MCF 10A (cell line): ENCODE results near the gene RBM46. TPM values are rescaled to one million over a fixed set of nuclear protein-coding genes. Genes with fewer than 3 reads are reported as not detected.

Experiments used
- BruUV-seq: library from RNA; stranded (reverse); fragments of 400-500 nt; replicated peaks from 2 replicates; lab custom pipeline; 2021; lab: Mats Ljungman, UMichigan
- CTCF ChIA-PET: fragments of 300-600 bp; sonication (Branson Sonifier 250); formaldehyde crosslinking; extraction: SDS; loops from one replicate; lab custom pipeline; 2021; ENCODE audit warnings: antibody characterized with exemption, inconsistent platforms; lab: Yijun Ruan, JAX
- POLR2A ChIA-PET: fragments of 300-600, 350-650 bp; sonication (Branson Sonifier 250); formaldehyde crosslinking; extraction: SDS; loops from one replicate; lab custom pipeline; 2020; ENCODE audit warnings: antibody characterized with exemption, inconsistent platforms; lab: Yijun Ruan, JAX
- DNase-seq: peaks from one replicate; pipeline ENCODE4 v3.0.0-alpha.2; 2018; ENCODE audit not compliant: unreplicated experiment
- H3K27ac Mint-ChIP-seq: one replicate; pipeline ENCODE4 v1.8.0; 2022; ENCODE audit warnings: mild to moderate bottlenecking, low read depth, mixed read lengths; ENCODE audit not compliant: unreplicated experiment
- H3K27me3 Mint-ChIP-seq: one replicate; pipeline ENCODE4 v1.8.0; 2022; ENCODE audit warnings: mixed read lengths; ENCODE audit not compliant: insufficient read depth, unreplicated experiment
- H3K36me3 Mint-ChIP-seq: one replicate; pipeline ENCODE4 v1.8.0; 2022; ENCODE audit warnings: mild to moderate bottlenecking, moderate library complexity, mixed read lengths; ENCODE audit not compliant: insufficient read depth, unreplicated experiment
- H3K4me1 Mint-ChIP-seq: one replicate; pipeline ENCODE4 v1.8.0; 2022; ENCODE audit warnings: mixed read lengths; ENCODE audit not compliant: insufficient read depth, unreplicated experiment
- H3K4me3 Mint-ChIP-seq: one replicate; pipeline ENCODE4 v1.8.0; 2022; ENCODE audit warnings: mild to moderate bottlenecking, moderate library complexity, mixed read lengths; ENCODE audit not compliant: unreplicated experiment
- H3K9me3 Mint-ChIP-seq: one replicate; pipeline ENCODE4 v1.8.0; 2022; ENCODE audit warnings: mixed read lengths; ENCODE audit not compliant: unreplicated experiment
- intact Hi-C: fragments of 100-400 bp; cut with micrococcal nuclease; formaldehyde crosslinking; loops from 2 replicates; pipeline ENCODE4 v1.14.1; 2022
- total RNA-seq: library from RNA; stranded (reverse); gene quantifications from 2 replicates; pipeline ENCODE4 v1.2.3, GENCODE V29; 2022
- TF ChIP-seq, protein P1 (sequence below): fragments of 200-600 bp; IDR thresholded peaks from one replicate; pipeline ENCODE4 v1.8.0; 2022; ENCODE audit warnings: antibody characterized with exemption, mild to moderate bottlenecking; ENCODE audit not compliant: unreplicated experiment

Gene RBM46
- total RNA-seq, 1 experiment from 2014 or later, result 0.21 TPM

DNA sequence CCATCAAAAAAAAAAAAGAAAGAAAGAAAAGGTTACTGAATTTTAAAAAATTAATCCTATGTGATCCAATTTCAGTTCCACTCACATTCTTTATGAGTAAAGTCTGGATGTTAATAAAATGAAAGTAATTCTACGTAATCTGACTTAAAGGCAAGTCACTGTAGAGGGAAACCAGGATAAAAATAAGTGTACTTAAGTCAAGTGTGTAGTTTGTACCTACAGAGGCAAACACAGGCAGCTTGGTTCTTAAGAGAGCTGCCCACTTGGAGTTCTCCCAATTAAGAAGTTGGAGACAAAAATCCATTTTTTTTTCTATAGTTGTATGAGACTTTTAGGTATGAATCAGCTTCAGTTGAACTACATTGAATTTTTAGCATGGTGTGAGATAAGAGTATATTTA, 44.3 kb upstream of the RBM46 start:
- ChIA-PET CTCF (interaction anchor here (0.5 kb wide), 1 partner anchor 640 kb away, joined by 4 read pairs; no protein-coding TSS in a partner anchor), POLR2A (no interaction called here)
- H3K36me3 Mint-ChIP-seq, result no peaks in the 10 kb centered on the region
- no peaks in the 10 kb centered on the region for H3K9me3 Mint-ChIP-seq
- TF ChIP-seq, protein P1, sequence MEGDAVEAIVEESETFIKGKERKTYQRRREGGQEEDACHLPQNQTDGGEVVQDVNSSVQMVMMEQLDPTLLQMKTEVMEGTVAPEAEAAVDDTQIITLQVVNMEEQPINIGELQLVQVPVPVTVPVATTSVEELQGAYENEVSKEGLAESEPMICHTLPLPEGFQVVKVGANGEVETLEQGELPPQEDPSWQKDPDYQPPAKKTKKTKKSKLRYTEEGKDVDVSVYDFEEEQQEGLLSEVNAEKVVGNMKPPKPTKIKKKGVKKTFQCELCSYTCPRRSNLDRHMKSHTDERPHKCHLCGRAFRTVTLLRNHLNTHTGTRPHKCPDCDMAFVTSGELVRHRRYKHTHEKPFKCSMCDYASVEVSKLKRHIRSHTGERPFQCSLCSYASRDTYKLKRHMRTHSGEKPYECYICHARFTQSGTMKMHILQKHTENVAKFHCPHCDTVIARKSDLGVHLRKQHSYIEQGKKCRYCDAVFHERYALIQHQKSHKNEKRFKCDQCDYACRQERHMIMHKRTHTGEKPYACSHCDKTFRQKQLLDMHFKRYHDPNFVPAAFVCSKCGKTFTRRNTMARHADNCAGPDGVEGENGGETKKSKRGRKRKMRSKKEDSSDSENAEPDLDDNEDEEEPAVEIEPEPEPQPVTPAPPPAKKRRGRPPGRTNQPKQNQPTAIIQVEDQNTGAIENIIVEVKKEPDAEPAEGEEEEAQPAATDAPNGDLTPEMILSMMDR, result no peak
- DNase-seq, result no peak
- no peaks in the 10 kb centered on the region for H3K27me3 Mint-ChIP-seq
- no peak overlapping the region for H3K4me3 Mint-ChIP-seq
- H3K27ac Mint-ChIP-seq, result no peak overlapping the region
- intact Hi-C loops, result no loop called here
- BruUV-seq, result no TSS peak
- H3K4me1 Mint-ChIP-seq, result peaks cover 14% of the 10 kb centered on the region

GRCh38 chr4:154738426-154738825, 42.6 kb upstream of the RBM46 start:
- no TSS peak for BruUV-seq
- Mint-ChIP-seq H3K4me1 (peaks cover 5% of the 10 kb centered on the region), H3K27me3 (no peaks in the 10 kb centered on the region), H3K27ac (peak overlapping the region; percentile 59), H3K9me3 (no peaks in the 10 kb centered on the region), H3K4me3 (no peak overlapping the region), H3K36me3 (no peaks in the 10 kb centered on the region)
- intact Hi-C loops, result no loop called here
- peak; percentile 44 for DNase-seq
- ChIA-PET POLR2A (interaction anchor here (0.7 to 2.4 kb wide), 3 partner anchors 8 to 20 kb away, joined by 3 to 9 read pairs (median 3); no protein-coding TSS in a partner anchor), CTCF (interaction anchor here (1.0 to 1.2 kb wide), 2 partner anchors 31 to 100 kb away, joined by 3 to 4 read pairs; no protein-coding TSS in a partner anchor)
- TF ChIP-seq, protein P1, result no peak

DNA sequence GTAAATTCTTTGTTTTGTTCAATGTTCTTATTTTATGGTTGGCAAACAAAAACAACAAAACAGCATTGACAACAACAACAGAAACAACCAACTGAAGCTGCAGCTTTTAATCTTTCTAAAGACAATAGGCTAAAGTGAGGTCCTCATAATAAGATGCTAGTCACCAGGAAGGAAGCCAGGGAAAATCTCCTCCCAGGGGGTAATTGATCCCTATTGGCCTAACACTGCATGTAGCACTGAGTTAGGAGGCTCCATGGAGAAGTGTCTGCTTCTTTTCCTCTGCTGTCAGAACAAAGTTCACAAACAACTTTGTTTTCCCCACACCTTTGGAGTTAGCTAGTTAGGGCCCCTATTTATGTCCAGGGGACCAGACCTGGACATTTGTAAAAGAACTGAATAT, 42.0 kb upstream of the RBM46 start:
- TF ChIP-seq, protein P1, result no peak
- Mint-ChIP-seq H3K9me3 (no peaks in the 10 kb centered on the region), H3K27me3 (no peaks in the 10 kb centered on the region), H3K27ac (no peak overlapping the region), H3K36me3 (no peaks in the 10 kb centered on the region), H3K4me3 (no peak overlapping the region), H3K4me1 (peaks cover 7% of the 10 kb centered on the region)
- BruUV-seq, result no TSS peak
- intact Hi-C loops, result no loop called here
- no peak for DNase-seq
- POLR2A ChIA-PET, result interaction anchor here (2.4 kb wide), 1 partner anchor 21 kb away, joined by 9 read pairs; no protein-coding TSS in a partner anchor
- CTCF ChIA-PET, result interaction anchor here (0.8 to 2.0 kb wide), 5 partner anchors 28 to 180 kb away, joined by 3 to 11 read pairs (median 4); no protein-coding TSS in a partner anchor

DNA sequence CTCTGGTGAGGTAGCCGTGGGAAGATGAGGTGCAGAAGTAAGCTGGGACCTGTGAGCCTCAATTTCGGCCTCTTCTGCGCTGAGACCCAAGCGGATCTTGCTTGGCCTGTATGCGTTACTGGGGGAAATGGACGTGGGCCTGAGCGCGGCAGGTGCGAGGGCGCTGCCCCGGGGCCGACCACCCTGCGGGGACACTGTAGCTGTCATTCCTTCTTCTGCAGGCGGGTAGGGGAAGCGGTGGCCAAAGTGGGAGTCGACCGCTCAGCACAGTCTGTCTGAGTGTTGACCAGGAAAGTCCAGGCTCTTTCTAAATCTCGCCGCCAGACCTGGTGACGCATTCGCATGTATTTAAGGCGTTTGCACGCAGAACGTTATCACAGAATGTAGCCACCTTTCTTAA, 40.6 kb upstream of the RBM46 start:
- no peaks in the 10 kb centered on the region for H3K27me3 Mint-ChIP-seq
- H3K4me3 Mint-ChIP-seq, result no peak overlapping the region
- H3K4me1 Mint-ChIP-seq, result peaks cover 17% of the 10 kb centered on the region
- no peaks in the 10 kb centered on the region for H3K9me3 Mint-ChIP-seq
- CTCF ChIA-PET, result interaction anchor here (0.7 to 2.0 kb wide), 3 partner anchors 40 to 181 kb away, joined by 4 to 11 read pairs (median 6); no protein-coding TSS in a partner anchor
- no peaks in the 10 kb centered on the region for H3K36me3 Mint-ChIP-seq
- no peak overlapping the region for H3K27ac Mint-ChIP-seq
- no peak for DNase-seq
- POLR2A ChIA-PET, result interaction anchor here (0.9 kb wide), 1 partner anchor 9 kb away, joined by 3 read pairs; no protein-coding TSS in a partner anchor
- no TSS peak for BruUV-seq
- intact Hi-C loops, result no loop called here
- TF ChIP-seq, protein P1, result no peak
